NCI-H2029 treated with DMSO at 0.1 percent for 48 hours (cell line): Measurements from ENCODE around the gene CALHM5.
A peak's percentile ranks its signal among the peaks of the same experiment; 100 is the strongest.
"Not testable (repeated sequence)": the region's sequence is repeated elsewhere in the genome, so short reads cannot be mapped to it uniquely, and the experiment has no call there.

Source experiments
- DNase-seq: peaks from one replicate; lab custom pipeline; 2025; lab: John Stamatoyannopoulos, UW

CALHM5 gene

GRCh38 chr6:116511424-116512110 lies at the start of gene CALHM5:
TSS of gene CALHM5 (plus strand) at chr6:116511639. CDS start at chr6:116511697, 58 bp downstream.
- peak; percentile 80 for DNase-seq

- DNase-seq: peak; percentile 98
These were observed 49.2 kb upstream of the CALHM5 start for GRCh38 chr6:116461932-116462885.

DNA sequence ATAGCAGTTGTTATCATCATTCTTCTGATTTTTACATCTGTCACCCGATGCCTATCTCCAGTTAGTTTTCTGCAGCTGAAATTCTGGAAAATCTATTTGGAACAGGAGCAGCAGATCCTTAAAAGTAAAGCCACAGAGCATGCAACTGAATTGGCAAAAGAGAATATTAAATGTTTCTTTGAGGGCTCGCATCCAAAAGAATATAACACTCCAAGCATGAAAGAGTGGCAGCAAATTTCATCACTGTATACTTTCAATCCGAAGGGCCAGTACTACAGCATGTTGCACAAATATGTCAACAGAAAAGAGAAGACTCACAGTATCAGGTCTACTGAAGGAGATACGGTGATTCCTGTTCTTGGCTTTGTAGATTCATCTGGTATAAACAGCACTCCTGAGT lies 48.1 kb upstream of the CALHM5 start:
- peak; percentile 90 for DNase-seq

- DNase-seq: peak; percentile 96
These were observed 46.2 kb upstream of the CALHM5 start for GRCh38 chr6:116465246-116465645.

DNA sequence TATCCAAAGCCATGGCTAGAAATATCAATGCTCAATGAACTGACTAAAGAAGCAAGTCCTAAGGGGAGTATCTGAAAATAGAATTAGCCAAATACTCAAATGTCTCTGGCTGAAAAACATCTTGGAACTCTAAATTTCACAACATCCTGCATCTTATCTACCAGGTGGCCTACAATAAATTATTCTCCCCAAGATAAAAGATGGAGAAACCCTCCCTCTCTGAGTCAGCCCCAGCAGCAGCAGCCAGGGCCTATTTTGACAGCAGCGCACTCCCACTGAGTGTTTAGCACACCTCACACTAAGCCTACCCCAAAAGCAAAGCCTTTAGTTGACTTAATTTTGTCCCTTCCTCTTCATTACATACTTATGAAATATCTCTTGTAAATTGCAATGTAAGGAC lies 44.3 kb upstream of the CALHM5 start:
- no peak for DNase-seq

DNA sequence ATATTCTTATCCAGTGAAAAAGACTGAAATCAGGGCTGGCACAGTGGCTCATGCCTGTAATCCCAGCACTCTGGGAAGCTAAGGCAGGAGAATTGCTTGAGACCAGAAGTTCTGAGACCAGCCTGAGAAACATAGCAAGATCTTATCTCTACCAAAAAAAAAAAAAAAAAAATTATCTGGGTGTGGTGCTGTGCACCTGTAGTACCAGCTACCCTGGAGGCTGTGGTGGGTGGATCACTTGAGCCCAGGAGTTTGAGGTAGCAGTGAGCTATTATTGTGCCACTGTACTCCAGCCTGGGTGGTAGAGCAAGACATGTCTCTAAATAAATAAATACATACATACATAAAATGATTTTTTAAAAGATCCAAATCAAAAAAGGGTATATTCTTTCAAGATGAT lies 43.9 kb upstream of the CALHM5 start:
- no peak for DNase-seq

DNA sequence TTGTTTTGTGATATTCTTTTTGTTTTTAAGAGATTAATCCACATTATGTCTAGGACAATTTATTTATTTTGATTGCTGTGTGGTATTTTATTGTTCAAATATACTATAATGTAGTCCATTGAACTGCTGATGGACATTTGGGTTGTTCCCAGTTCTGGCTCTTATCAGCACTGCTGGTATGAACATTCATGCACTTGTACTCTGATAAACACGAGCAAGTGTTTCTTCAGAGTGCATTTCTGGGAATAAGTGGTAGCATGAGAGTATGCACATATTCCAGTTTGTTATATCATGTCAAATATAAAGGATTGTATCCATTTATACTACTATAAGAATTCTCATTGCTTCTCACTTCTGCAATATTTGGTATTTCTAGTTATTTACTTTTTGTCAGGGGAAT lies 43.1 kb upstream of the CALHM5 start:
- no peak for DNase-seq

GRCh38 chr6:116471531-116471930 lies 39.9 kb upstream of the CALHM5 start:
- DNase-seq: no peak

DNA sequence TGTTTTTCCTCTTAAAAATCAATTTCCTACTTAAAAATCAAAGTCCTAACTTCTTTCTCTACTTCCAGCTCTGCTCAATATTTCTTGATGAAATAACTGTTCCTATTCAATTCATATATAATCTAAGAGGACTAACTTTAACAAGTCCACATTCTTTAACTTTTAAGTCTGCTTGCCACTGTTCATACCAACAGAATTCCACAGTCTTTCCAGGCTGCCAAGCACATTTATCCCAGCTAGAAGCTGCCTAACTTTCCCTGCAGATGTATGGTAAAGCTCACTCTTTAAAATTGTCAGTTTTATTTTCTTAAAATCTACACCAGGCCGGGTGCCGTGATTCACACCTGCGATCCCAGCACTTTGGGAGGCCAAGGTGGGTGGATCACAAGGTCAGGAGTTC lies 38.7 kb upstream of the CALHM5 start:
- DNase-seq: no peak

- no peak for DNase-seq
These were observed 36.3 kb upstream of the CALHM5 start for GRCh38 chr6:116475141-116475540.

- DNase-seq: no peak
These were observed 35.3 kb upstream of the CALHM5 start for GRCh38 chr6:116476002-116476678.

- no peak for DNase-seq
These were observed 28.7 kb upstream of the CALHM5 start for GRCh38 chr6:116482780-116483179.

DNA sequence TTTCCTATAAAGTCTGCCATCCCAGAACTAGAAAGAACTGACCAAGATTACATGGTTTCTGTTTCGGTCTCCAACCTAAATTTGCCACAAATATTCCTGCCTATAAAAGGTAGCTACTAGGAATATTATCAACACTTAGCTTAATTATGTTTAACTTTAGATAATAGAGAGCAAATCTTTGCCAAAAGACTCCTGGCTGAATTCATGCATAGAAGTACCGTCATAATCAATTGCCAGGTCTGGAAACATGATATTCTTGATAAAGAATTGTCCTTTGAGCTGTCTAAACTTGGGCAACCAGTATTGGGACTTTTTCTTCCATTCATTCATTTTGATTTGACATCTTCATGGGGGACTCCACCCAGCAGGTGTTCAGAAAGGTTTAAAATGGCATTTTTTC lies 27.8 kb upstream of the CALHM5 start:
- DNase-seq: peak; percentile 92

DNA sequence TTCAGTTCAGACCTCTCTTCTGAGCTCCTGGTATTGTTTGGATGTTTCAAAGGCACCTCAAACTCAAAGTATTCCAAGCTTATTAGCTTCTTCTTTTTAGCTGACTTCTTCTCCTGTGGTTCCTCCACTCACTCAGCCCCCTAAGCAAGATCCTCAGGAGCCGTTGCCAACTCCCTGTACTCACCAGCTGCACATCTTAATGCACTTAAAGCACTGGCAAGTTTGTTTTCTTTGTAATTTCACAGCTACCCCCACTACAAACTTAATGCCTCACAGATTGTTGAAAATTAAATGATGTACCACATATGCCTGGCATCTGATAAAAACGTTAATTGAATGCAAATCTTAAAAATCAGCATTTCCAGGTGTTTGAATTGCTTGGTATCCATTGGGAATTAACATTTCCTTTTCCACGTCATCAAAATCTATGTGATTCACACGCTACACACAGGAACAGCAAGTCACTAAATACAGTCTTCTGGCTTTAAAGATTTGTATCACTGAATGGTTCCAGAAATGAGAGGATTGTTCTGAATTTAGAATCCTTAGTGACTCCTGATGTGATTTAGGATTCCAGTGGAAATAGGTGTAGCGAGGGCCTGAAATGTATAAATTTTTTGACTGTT lies 25.8 kb upstream of the CALHM5 start:
- DNase-seq: no peak

DNA sequence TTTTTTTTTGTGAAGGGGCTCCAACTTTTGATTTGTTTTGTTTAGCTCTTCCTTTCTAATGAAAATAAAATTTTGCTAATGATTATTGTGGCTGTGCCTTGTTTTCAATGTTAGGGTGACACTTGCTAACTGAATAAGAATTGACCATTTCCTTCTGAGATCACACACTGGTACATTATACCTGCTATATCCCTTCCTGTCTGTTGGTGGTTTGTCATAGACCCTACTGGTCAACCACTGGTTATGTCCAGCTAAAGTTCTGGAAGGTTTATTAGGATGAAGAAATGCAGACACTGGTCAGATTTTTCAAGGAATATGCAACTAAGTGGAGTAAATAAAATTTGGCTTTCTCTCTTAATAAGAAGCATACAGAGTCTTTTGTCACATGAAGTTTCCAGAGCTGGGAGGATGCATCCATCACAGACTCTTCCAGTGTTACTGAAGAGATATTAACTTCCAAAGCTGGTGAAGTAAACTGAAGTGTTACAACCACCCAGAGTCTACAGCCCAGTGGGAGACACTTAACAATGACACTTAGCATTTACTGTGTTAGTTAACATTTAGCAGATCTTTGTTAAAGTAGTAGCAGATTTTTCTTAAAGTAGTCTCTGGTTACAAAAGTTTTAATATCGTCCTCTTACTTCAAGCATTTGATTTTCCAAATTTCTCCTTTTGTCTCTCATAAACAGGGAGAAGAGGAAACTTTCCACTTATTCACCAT lies 19.7 kb upstream of the CALHM5 start:
- DNase-seq: no peak

DNA sequence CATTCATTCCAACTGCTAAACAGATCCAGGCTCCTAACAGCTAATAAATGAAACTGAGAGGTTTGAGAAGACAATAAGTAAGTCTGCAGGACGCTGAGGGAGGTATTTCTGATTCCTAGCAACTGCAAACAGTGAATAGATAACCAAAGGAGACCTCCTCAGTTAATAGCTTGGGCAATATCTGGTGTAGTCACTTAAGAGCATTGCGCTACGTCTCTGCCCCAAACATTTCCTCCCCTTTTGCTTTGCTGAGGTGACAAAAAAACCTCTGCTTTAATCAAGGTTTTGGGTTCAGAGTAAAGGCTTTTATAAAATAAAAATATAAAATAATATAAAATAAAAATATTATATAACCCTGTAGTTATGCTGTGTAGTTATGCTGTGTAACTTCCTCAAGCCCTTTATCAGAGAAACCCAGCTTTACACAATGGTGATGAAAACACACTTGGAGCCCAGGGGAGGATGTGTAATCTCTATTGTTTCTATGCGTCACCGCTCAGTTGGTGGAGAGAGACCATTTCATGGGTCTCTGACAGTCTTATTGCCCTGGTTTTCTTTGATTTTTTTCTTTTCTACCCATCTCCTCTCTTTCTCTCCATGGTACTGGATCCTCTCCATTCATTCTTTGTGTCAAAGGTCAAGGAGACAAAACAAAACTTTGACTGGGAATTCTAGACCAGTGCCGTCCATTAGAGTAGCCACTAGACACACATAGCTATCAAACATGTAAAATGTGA lies 18.9 kb upstream of the CALHM5 start:
- DNase-seq: no peak

GRCh38 chr6:116495161-116495560 lies 16.3 kb upstream of the CALHM5 start:
- DNase-seq: not testable (repeated sequence)

DNA sequence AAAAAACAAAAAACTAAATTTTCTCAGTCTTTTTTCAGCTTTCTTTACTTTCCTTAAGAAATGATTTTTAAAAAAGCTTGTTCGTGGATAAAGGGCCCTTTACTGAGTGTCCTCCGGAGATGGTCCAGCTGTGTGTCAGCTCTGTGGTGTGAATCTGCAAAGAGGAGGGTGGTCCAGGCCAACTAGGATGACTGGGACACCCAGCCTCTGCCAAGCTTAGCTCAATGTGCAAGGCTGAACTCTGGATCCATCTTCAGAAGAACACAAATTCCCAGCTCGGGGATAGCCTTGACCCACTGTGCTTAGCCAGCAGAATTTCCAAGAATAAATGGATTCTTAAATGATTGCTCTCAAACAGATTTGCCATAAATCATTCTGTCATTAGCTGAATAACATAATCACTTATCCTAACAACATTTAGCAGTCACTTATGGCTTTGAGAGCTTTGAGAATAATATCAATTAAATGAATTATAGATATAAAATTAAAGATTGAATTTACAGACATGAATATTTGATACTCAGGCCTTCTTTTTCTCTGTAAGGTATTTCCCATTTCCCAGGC lies 14.2 kb upstream of the CALHM5 start:
- DNase-seq: no peak

DNA sequence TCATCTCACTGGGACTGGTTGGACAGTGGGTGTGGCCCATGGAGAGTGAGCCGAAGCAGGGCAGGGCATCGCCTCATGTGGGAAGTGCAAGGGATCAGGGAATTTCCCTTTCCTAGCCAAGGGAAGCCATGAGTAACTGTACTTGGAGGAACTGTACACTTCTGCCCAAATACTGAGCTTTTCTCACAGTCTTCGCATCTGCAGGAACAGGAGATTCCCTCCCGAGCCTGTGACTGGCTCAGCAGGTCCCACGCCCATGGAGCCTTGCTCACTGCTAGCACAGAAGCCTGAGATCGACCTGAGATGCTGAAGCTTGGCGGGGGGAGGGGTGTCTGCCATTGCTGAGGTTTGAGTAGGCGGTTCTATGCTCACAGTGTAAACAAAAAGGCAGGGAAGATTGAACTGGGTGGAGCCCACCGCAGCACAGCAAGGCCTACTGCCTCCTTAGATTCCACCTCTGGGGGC lies 10.4 kb upstream of the CALHM5 start:
- no peak for DNase-seq

- no peak for DNase-seq
These were observed 4.1 kb upstream of the CALHM5 start for GRCh38 chr6:116507324-116507723.
